ENCODE data around the gene CITED4. TPM values are rescaled to one million over a fixed set of nuclear protein-coding genes. Genes with fewer than 3 reads are reported as not detected.

Gene CITED4
- total RNA-seq, 2 donors from 2014 or later, result 72.3 to 138 TPM

GRCh38 chr1:40872276-40872675 is 10.1 kb upstream of the CITED4 start:
- H3K9me3 ChIP-seq, result no peaks in the 10 kb centered on the region
- H3K4me3 ChIP-seq, result no peak overlapping the region
- no peak for DNase-seq (ENCODE audit: low spot score)
- H3K27ac ChIP-seq, result no peak overlapping the region
- TF ChIP-seq CTCF (IDR thresholded peaks at IDR 0.05) (no peak), POLR2AphosphoS5 (IDR thresholded peaks at IDR 0.05) (no peak), POLR2A (IDR thresholded peaks at IDR 0.05) (no peak)
- no peaks in the 10 kb centered on the region for H3K27me3 ChIP-seq (replicated peaks; ENCODE audit: insufficient read depth)
- WGBS, result 75% methylated on average over 3 of the region's 3 CpGs
- H3K4me1 ChIP-seq (replicated peaks), result peaks cover 9% of the 10 kb centered on the region
- H3K36me3 ChIP-seq, result no peaks in the 10 kb centered on the region
- intact Hi-C loops (cut with DNase I), result no loop called here

DNA sequence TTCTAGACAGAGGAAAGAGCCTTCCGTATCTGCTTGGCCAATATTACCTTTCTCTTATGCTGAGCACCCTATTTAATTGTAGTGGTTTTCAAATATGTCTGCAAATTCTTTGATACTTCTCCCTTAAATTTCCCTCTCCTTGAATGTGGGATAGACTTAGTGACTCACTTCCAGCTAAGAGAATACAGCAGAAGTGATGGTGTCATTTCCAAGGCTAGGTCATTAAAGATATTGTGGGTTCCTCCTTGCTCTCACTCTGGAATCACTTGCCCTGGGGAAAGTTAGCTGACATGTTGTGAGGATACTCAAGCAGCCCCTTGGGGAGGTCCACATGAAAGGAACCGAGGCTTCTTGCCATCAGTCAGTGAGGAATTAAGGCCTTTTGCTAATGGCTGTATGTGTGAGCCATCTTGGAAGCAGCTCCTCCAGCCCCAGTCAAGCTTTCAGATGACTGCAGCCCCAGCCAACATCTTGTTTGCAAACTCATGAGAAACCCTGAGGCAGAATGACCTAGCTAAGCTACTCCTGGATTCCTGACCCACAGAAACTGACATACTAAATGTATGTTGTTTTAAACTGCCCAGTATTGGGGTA is 8.1 kb upstream of the CITED4 start:
- Histone ChIP-seq H3K27me3 (replicated peaks; ENCODE audit: insufficient read depth) (no peaks in the 10 kb centered on the region), H3K4me3 (no peak overlapping the region), H3K9me3 (no peaks in the 10 kb centered on the region), H3K4me1 (replicated peaks) (peaks cover 9% of the 10 kb centered on the region), H3K36me3 (no peaks in the 10 kb centered on the region), H3K27ac (no peak overlapping the region)
- WGBS, result 94% methylated on average over 2 of the region's 2 CpGs
- no peak for DNase-seq (ENCODE audit: low spot score)
- TF ChIP-seq POLR2AphosphoS5 (IDR thresholded peaks at IDR 0.05) (no peak), CTCF (IDR thresholded peaks at IDR 0.05) (no peak), POLR2A (IDR thresholded peaks at IDR 0.05) (no peak)
- intact Hi-C loops (cut with DNase I), result no loop called here

DNA sequence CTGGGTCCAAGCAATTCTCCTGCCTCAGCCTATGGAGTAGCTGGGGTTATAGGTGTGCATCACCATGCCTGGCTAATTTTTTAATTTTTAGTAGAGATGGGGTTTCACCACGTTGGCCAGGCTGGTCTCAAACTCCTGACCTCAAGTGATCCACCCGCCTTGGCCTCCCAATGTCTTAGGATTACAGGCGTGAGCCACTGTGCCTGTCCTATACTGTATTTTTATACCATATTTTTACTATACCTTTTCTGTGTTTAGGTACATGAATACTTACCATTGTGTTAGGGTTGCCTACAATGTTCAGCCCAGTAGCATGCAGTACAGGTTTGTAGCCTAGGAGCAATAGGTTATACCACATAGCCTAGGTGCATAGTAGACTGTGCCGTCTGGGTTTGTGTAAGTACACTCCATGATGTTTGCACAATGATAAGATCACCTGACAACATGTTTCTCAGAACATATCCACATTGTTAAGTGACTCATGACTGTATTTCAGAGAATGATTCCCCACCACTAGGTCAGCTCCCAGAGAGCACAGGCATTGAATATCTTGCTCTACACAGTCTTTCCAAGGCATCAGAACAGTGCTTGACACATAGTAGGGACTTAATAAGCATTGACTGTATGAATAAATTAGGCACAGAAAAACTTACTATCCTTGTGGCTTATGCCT is 6.0 kb upstream of the CITED4 start:
- 63% methylated on average over 4 of the region's 4 CpGs for WGBS
- Histone ChIP-seq H3K4me3 (no peak overlapping the region), H3K36me3 (no peaks in the 10 kb centered on the region), H3K4me1 (replicated peaks) (peaks cover 9% of the 10 kb centered on the region), H3K27ac (peak overlapping the region; percentile 26 to 44), H3K27me3 (replicated peaks; ENCODE audit: insufficient read depth) (no peaks in the 10 kb centered on the region), H3K9me3 (no peaks in the 10 kb centered on the region)
- TF ChIP-seq POLR2AphosphoS5 (IDR thresholded peaks at IDR 0.05) (peak; percentile 96), POLR2A (IDR thresholded peaks at IDR 0.05) (no peak), CTCF (IDR thresholded peaks at IDR 0.05) (peak in 2 of 4 experiments; percentile 30 to 33)
- DNase-seq (ENCODE audit: low spot score), result peak; percentile 61
- intact Hi-C loops (cut with DNase I), result no loop called here

DNA sequence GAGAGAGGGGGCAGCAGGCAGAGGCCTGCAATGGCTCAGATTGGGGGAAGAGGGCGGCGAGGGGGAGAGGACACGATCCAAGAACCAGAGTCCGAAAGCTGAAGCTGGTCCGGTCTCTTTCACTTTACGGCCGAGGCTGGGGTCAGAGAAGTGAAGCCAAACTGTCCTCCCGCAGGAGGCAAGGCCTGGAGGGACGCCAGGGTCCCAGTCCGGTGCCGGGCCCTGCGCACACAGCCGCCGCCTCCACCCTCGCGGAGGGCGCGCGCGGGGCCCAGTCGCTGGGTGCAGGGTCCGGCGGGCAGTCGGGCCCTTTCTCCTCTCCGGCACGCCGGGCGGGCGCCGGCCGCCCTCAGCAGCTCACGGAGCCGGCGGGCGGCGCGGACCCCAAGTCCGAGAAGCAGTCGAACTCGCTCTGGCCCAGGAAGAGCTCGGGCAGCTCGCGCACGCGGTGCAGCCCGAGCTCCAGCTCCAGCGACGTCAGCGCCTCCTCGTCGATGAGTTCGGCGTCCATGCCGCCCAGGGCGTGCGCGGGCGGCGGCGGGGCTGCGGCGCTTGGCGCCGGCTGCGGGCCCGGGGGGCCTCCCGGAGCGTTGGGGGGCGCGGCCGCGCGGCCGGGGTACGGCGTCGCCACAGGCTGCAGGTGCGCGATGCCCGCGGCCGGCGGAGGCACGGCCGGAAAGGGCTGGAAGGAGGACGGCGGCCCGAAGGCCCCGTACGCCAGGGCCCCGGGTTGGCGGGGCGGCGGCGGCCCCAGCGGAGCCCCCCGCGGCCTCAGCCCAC is 749 bp downstream of the CITED4 start:
- H3K27me3 ChIP-seq (replicated peaks; ENCODE audit: insufficient read depth), result no peaks in the 10 kb centered on the region
- intact Hi-C loops (cut with DNase I), result no loop called here
- H3K9me3 ChIP-seq, result no peaks in the 10 kb centered on the region
- TF ChIP-seq CTCF (IDR thresholded peaks at IDR 0.05), result no peak
- TF ChIP-seq POLR2AphosphoS5 (IDR thresholded peaks at IDR 0.05), result no peak
- TF ChIP-seq POLR2A (IDR thresholded peaks at IDR 0.05), result peak; percentile 19
- peak overlapping the region; percentile 81 for H3K27ac ChIP-seq
- H3K36me3 ChIP-seq, result no peaks in the 10 kb centered on the region
- no peak for DNase-seq (ENCODE audit: low spot score)
- peak overlapping the region; percentile 76 to 77 for H3K4me3 ChIP-seq
- H3K4me1 ChIP-seq (replicated peaks), result no peaks in the 10 kb centered on the region
- 5% methylated on average over 40 of the region's 98 CpGs for WGBS
